Peyer's patch (tissue), 4 donors: Measurements from ENCODE around the gene TMEM97.
"Not testable (repeated sequence)": the region's sequence is repeated elsewhere in the genome, so short reads cannot be mapped to it uniquely, and the experiment has no call there.

Source experiments
- POLR2A ChIP-seq, 2 donors: fragments of 450-650 bp; IDR thresholded peaks; one replicate each; pipeline ENCODE4 v1.5.1; 2017; ENCODE audit warnings: antibody characterized with exemption in 2 of 2, mild to moderate bottlenecking in 2 of 2, moderate library complexity in 2 of 2
- TF ChIP-seq, protein P1 (sequence below), 6 experiments: fragments of 450-650 bp in 4 of 6; fragments of 200-600 bp in 2 of 6; sonication (generic) in 1 of 6; IDR thresholded peaks; one replicate each; pipeline ENCODE4 v1.5.1; 2017 to 2019; ENCODE audit warnings: antibody characterized with exemption in 6 of 6, mild to moderate bottlenecking in 3 of 6, moderate library complexity in 1 of 6

DNA sequence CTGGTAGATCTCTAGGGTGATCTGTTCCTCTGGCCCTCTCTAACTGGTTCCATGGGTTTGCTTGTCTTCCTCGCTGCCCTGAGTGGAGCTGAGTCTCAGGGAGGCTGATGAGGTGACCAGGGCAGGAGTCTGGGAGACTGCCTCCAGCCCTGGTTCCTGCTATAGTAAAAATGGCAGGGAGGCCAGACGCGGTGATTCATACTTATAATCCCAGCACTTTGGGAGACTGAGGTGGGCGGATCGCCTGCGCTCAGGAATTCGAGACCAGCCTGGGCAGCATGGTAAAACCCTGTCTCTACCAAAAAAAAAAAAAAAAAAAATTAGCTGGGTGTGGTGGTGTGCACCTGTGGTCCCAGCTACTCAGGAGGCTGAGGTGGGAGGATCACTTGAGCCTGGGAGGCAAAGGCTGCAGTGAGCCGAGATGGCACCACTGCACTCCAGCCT lies 19.8 kb downstream of the TMEM97 start:
- TF ChIP-seq, protein P1, sequence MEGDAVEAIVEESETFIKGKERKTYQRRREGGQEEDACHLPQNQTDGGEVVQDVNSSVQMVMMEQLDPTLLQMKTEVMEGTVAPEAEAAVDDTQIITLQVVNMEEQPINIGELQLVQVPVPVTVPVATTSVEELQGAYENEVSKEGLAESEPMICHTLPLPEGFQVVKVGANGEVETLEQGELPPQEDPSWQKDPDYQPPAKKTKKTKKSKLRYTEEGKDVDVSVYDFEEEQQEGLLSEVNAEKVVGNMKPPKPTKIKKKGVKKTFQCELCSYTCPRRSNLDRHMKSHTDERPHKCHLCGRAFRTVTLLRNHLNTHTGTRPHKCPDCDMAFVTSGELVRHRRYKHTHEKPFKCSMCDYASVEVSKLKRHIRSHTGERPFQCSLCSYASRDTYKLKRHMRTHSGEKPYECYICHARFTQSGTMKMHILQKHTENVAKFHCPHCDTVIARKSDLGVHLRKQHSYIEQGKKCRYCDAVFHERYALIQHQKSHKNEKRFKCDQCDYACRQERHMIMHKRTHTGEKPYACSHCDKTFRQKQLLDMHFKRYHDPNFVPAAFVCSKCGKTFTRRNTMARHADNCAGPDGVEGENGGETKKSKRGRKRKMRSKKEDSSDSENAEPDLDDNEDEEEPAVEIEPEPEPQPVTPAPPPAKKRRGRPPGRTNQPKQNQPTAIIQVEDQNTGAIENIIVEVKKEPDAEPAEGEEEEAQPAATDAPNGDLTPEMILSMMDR (IDR thresholded peaks at IDR 0.05): not testable (repeated sequence)
- not testable (repeated sequence) for TF ChIP-seq POLR2A (IDR thresholded peaks at IDR 0.05)
